DMS79 treated with DMSO at 0.1 percent for 48 hours (cell line): ENCODE measurements around the gene UGT1A1.

Experiments
- DNase-seq: peaks from one replicate; lab custom pipeline; 2025; lab: John Stamatoyannopoulos, UW

The UGT1A1 gene

GRCh38 chr2:233817361-233817911 lies 57.4 kb downstream of the UGT1A1 start:
- DNase-seq = no peak

GRCh38 chr2:233817995-233818638 lies 58.0 kb downstream of the UGT1A1 start:
- DNase-seq = no peak

GRCh38 chr2:233818639-233819621 lies 58.9 kb downstream of the UGT1A1 start:
- no peak for DNase-seq

- no peak for DNase-seq
Measured at GRCh38 chr2:233819884-233820773, 60.1 kb downstream of the UGT1A1 start.

- DNase-seq = no peak
Measured at GRCh38 chr2:233820774-233821105, 60.7 kb downstream of the UGT1A1 start.

GRCh38 chr2:233821196-233821595 lies 61.1 kb downstream of the UGT1A1 start:
- no peak for DNase-seq

GRCh38 chr2:233821709-233822100 lies 61.6 kb downstream of the UGT1A1 start:
- DNase-seq = no peak

- no peak for DNase-seq
Measured at GRCh38 chr2:233822101-233822771, 62.2 kb downstream of the UGT1A1 start.
